ENCODE results near the gene S100A8.

The S100A8 gene

GRCh38 chr1:153357853-153358690 is 32.8 kb downstream of the S100A8 start, which contains the start of gene S100A9:
TSS of gene S100A9 (plus strand) at chr1:153357854. CDS start at chr1:153358284, 430 bp downstream.
- DNase-seq (ENCODE audit: low read depth), result no peak
- peak within 1 kb of the TSS; percentile 0 for H3K4me3 ChIP-seq (ENCODE audit: low read length)
- TF ChIP-seq CTCF (IDR thresholded peaks at IDR 0.05; ENCODE audit: insufficient read depth, low read depth, low read length, missing control alignments), result no peak

- no peak overlapping the region for H3K4me3 ChIP-seq (ENCODE audit: low read length)
- no peak for TF ChIP-seq CTCF (IDR thresholded peaks at IDR 0.05; ENCODE audit: insufficient read depth, low read depth, low read length, missing control alignments)
Measured at GRCh38 chr1:153357076-153357852, 33.6 kb downstream of the S100A8 start.

GRCh38 chr1:153356392-153357075 is 34.3 kb downstream of the S100A8 start:
- no peak for DNase-seq (ENCODE audit: low read depth)
- no peak overlapping the region for H3K4me3 ChIP-seq (ENCODE audit: low read length)
- no peak for TF ChIP-seq CTCF (IDR thresholded peaks at IDR 0.05; ENCODE audit: insufficient read depth, low read depth, low read length, missing control alignments)

More at GRCh38 chr1:153357076-153357852, 33.6 kb downstream of the S100A8 start:
- DNase-seq (ENCODE audit: low read depth), result peak; percentile 92

- DNase-seq (ENCODE audit: low read depth), result peak; percentile 95
- TF ChIP-seq CTCF (IDR thresholded peaks at IDR 0.05; ENCODE audit: insufficient read depth, low read depth, low read length, missing control alignments), result peak; percentile 87
Measured at GRCh38 chr1:153355445-153356071, 35.3 kb downstream of the S100A8 start.

GRCh38 chr1:153354515-153355193 is 36.2 kb downstream of the S100A8 start:
- no peak for DNase-seq (ENCODE audit: low read depth)
- peak; percentile 23 for TF ChIP-seq CTCF (IDR thresholded peaks at IDR 0.05; ENCODE audit: insufficient read depth, low read depth, low read length, missing control alignments)

More at GRCh38 chr1:153355445-153356071, 35.3 kb downstream of the S100A8 start:
- no peak overlapping the region for H3K4me3 ChIP-seq (ENCODE audit: low read length)

More at GRCh38 chr1:153354515-153355193, 36.2 kb downstream of the S100A8 start:
- H3K4me3 ChIP-seq (ENCODE audit: low read length), result no peak overlapping the region
